CD4-positive, alpha-beta T cell treated with Interleukin-17A for 1 hour (primary cell): ENCODE data around the gene RASSF3.
A peak's percentile ranks its signal among the peaks of the same experiment; 100 is the strongest.

Source experiments
- DNase-seq: peaks from one replicate; pipeline ENCODE4 v3.0.0-alpha.2; 2020

Gene RASSF3

GRCh38 chr12:64695550-64695949 lies 85.3 kb downstream of the RASSF3 start:
- no peak for DNase-seq

- DNase-seq: no peak
Measured at GRCh38 chr12:64696080-64696741, 85.9 kb downstream of the RASSF3 start.

- no peak for DNase-seq
Measured at GRCh38 chr12:64699504-64700115, 89.3 kb downstream of the RASSF3 start.

- DNase-seq: no peak
Measured at GRCh38 chr12:64700532-64700931, 90.2 kb downstream of the RASSF3 start.

GRCh38 chr12:64701283-64701682 lies 91.0 kb downstream of the RASSF3 start:
- no peak for DNase-seq

GRCh38 chr12:64706306-64706705 lies 96.0 kb downstream of the RASSF3 start:
- DNase-seq: no peak

- DNase-seq: no peak
Measured at GRCh38 chr12:64706857-64707256, 96.6 kb downstream of the RASSF3 start.

- no peak for DNase-seq
Measured at GRCh38 chr12:64707362-64707761, 97.1 kb downstream of the RASSF3 start.

GRCh38 chr12:64707926-64708325 lies 97.6 kb downstream of the RASSF3 start:
- no peak for DNase-seq

- no peak for DNase-seq
Measured at GRCh38 chr12:64709429-64709828, 99.1 kb downstream of the RASSF3 start.

GRCh38 chr12:64713376-64713775 lies 103.1 kb downstream of the RASSF3 start:
- no peak for DNase-seq

- peak; percentile 56 for DNase-seq
Measured at GRCh38 chr12:64714551-64714968, 104.3 kb downstream of the RASSF3 start.

- no peak for DNase-seq
Measured at GRCh38 chr12:64716371-64716770, 106.1 kb downstream of the RASSF3 start.

- DNase-seq: no peak
Measured at GRCh38 chr12:64716839-64717455, 106.7 kb downstream of the RASSF3 start.

- DNase-seq: no peak
Measured at GRCh38 chr12:64718649-64719048, 108.4 kb downstream of the RASSF3 start.

GRCh38 chr12:64720884-64721283 lies 110.6 kb downstream of the RASSF3 start:
- no peak for DNase-seq

- no peak for DNase-seq
Measured at GRCh38 chr12:64722835-64723234, 112.5 kb downstream of the RASSF3 start.

GRCh38 chr12:64723630-64724029 lies 113.3 kb downstream of the RASSF3 start:
- peak; percentile 15 for DNase-seq

- DNase-seq: no peak
Measured at GRCh38 chr12:64724201-64724745, 114.0 kb downstream of the RASSF3 start.

- peak; percentile 47 for DNase-seq
Measured at GRCh38 chr12:64729909-64730587, 119.8 kb downstream of the RASSF3 start.

- no peak for DNase-seq
Measured at GRCh38 chr12:64730588-64730969, 120.3 kb downstream of the RASSF3 start.

GRCh38 chr12:64731683-64732082 lies 121.4 kb downstream of the RASSF3 start:
- no peak for DNase-seq

- DNase-seq: no peak
Measured at GRCh38 chr12:64733857-64734256, 123.6 kb downstream of the RASSF3 start.

- no peak for DNase-seq
Measured at GRCh38 chr12:64735442-64735841, 125.1 kb downstream of the RASSF3 start.
